ENCODE data around the gene PHF3. TPM values are rescaled to one million over a fixed set of nuclear protein-coding genes. Genes with fewer than 3 reads are reported as not detected.

The PHF3 gene
- total and polyA plus RNA-seq, 4 donors: 27.1 to 90.7 (median 63.4) TPM

GRCh38 chr6:63610944-63611343 is 24.7 kb upstream of the PHF3 start:
- no peak overlapping the region for H3K27ac ChIP-seq (ENCODE audit: low read depth, low read length)
- H3K9me3 ChIP-seq (ENCODE audit: control insufficient read depth, insufficient read depth, low read length): no peaks in the 10 kb centered on the region
- no CpG with 5 or more reads among the region's 1 CpG for WGBS (ENCODE audit: insufficient coverage)
- H3K4me3 ChIP-seq (ENCODE audit: low read depth, low read length): no peak overlapping the region
- no peaks in the 10 kb centered on the region for H3K4me1 ChIP-seq (ENCODE audit: control insufficient read depth, insufficient read depth, low read length)
- DNase-seq (ENCODE audit: low read depth in 4 of 6, low spot score in 6 of 6): peak in 1 of 6 donors; percentile 7
- H3K27me3 ChIP-seq (ENCODE audit: control insufficient read depth, insufficient read depth, low read length): no peaks in the 10 kb centered on the region
- no peaks in the 10 kb centered on the region for H3K36me3 ChIP-seq (ENCODE audit: control insufficient read depth, insufficient read depth, low read length)

DNA sequence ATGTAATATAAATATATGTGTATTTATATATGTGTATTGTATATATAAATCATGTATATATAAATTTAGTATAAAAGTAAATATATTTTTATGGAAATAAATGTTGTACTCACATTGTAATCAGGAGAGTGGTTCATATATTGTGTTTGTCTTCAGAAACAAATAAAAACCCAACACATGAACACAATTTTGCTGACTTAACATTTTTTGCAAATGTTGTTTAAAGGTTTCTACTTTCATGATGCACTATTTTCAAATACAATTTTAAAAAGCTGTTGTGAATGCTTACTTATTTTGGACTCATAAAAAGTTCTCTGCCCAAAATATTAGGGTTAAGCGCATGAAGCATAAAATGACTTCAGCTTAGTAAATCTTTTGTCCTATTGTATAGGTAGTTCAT is 24.0 kb upstream of the PHF3 start:
- Histone ChIP-seq H3K9me3 (ENCODE audit: control insufficient read depth, insufficient read depth, low read length) (no peaks in the 10 kb centered on the region), H3K36me3 (ENCODE audit: control insufficient read depth, insufficient read depth, low read length) (no peaks in the 10 kb centered on the region), H3K27ac (ENCODE audit: low read depth, low read length) (no peak overlapping the region), H3K4me3 (ENCODE audit: low read depth, low read length) (no peak overlapping the region), H3K27me3 (ENCODE audit: control insufficient read depth, insufficient read depth, low read length) (no peaks in the 10 kb centered on the region), H3K4me1 (ENCODE audit: control insufficient read depth, insufficient read depth, low read length) (no peaks in the 10 kb centered on the region)
- DNase-seq (ENCODE audit: low read depth in 4 of 6, low spot score in 6 of 6): no peak
- WGBS (ENCODE audit: insufficient coverage): no CpG with 5 or more reads among the region's 1 CpG

GRCh38 chr6:63615590-63615989 is 20.0 kb upstream of the PHF3 start:
- 90% methylated on average over 1 of the region's 1 CpG for WGBS (ENCODE audit: insufficient coverage)
- no peak overlapping the region for H3K4me3 ChIP-seq (ENCODE audit: low read depth, low read length)
- H3K9me3 ChIP-seq (ENCODE audit: control insufficient read depth, insufficient read depth, low read length): no peaks in the 10 kb centered on the region

DNA sequence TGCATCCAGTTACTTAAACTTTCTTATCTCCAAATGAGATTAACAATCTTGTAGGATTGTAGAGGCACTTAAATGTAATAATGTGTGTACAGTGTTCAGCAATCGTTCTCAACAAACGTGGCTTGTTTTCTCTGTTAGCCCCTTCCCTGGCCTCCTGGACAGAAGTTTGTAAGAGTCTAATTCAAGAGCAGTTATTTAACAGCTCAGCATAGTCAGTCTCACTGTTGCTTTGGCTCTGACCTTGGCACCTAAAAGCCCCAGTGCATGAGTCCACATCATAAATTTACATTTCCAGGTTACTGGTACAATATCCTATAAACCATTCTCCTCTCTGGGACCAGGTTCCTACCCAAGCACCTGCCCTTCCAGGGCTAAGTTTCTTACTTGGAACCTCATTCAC is 11.5 kb upstream of the PHF3 start:
- Histone ChIP-seq H3K9me3 (ENCODE audit: control insufficient read depth, insufficient read depth, low read length) (no peaks in the 10 kb centered on the region), H3K4me1 (ENCODE audit: control insufficient read depth, insufficient read depth, low read length) (no peaks in the 10 kb centered on the region), H3K27ac (ENCODE audit: low read depth, low read length) (no peak overlapping the region), H3K27me3 (ENCODE audit: control insufficient read depth, insufficient read depth, low read length) (no peaks in the 10 kb centered on the region), H3K36me3 (ENCODE audit: control insufficient read depth, insufficient read depth, low read length) (no peaks in the 10 kb centered on the region), H3K4me3 (ENCODE audit: low read depth, low read length) (no peak overlapping the region)
- no peak for DNase-seq (ENCODE audit: low read depth in 4 of 6, low spot score in 6 of 6)
- 60% methylated on average over 2 of the region's 2 CpGs for WGBS (ENCODE audit: insufficient coverage)

More at GRCh38 chr6:63615590-63615989, 20.0 kb upstream of the PHF3 start:
- no peaks in the 10 kb centered on the region for H3K27me3 ChIP-seq (ENCODE audit: control insufficient read depth, insufficient read depth, low read length)
- no peak overlapping the region for H3K27ac ChIP-seq (ENCODE audit: low read depth, low read length)
- H3K36me3 ChIP-seq (ENCODE audit: control insufficient read depth, insufficient read depth, low read length): no peaks in the 10 kb centered on the region
- DNase-seq (ENCODE audit: low read depth in 4 of 6, low spot score in 6 of 6): no peak
- H3K4me1 ChIP-seq (ENCODE audit: control insufficient read depth, insufficient read depth, low read length): no peaks in the 10 kb centered on the region

DNA sequence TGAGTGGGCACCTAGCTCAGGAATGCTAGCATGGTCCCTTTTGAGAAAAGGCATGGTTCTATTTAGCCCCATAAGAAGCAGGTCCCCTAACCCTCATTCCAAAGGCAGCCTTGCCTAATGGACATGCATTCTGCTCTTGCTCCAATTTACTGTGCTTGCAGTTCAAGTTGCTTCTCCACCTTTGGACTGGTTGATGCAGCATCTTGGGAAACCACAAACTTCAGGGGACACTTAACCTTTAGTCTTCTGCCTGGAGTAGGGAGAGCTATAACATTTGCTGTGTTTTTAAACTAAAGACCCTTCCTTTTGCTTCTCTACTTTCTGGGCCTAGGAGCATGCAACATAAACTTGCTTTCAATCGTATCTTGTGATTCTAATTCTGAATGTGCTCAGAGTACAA is 5.1 kb upstream of the PHF3 start:
- no peak for DNase-seq (ENCODE audit: low read depth in 4 of 6, low spot score in 6 of 6)
- H3K27me3 ChIP-seq (ENCODE audit: control insufficient read depth, insufficient read depth, low read length): no peaks in the 10 kb centered on the region
- no CpG with 5 or more reads among the region's 1 CpG for WGBS (ENCODE audit: insufficient coverage)
- no peaks in the 10 kb centered on the region for H3K4me1 ChIP-seq (ENCODE audit: control insufficient read depth, insufficient read depth, low read length)
- H3K27ac ChIP-seq (ENCODE audit: low read depth, low read length): no peak overlapping the region
- H3K36me3 ChIP-seq (ENCODE audit: control insufficient read depth, insufficient read depth, low read length): no peaks in the 10 kb centered on the region
- H3K4me3 ChIP-seq (ENCODE audit: low read depth, low read length): no peak overlapping the region
- no peaks in the 10 kb centered on the region for H3K9me3 ChIP-seq (ENCODE audit: control insufficient read depth, insufficient read depth, low read length)

GRCh38 chr6:63634630-63635029 is 972 bp upstream of the PHF3 start:
- no peaks in the 10 kb centered on the region for H3K9me3 ChIP-seq (ENCODE audit: control insufficient read depth, insufficient read depth, low read length)
- no CpG with 5 or more reads among the region's 2 CpGs for WGBS (ENCODE audit: insufficient coverage)
- peak overlapping the region; percentile 85 for H3K4me3 ChIP-seq (ENCODE audit: low read depth, low read length)
- H3K27ac ChIP-seq (ENCODE audit: low read depth, low read length): peak overlapping the region; percentile 86
- no peaks in the 10 kb centered on the region for H3K36me3 ChIP-seq (ENCODE audit: control insufficient read depth, insufficient read depth, low read length)
- H3K27me3 ChIP-seq (ENCODE audit: control insufficient read depth, insufficient read depth, low read length): no peaks in the 10 kb centered on the region
- DNase-seq (ENCODE audit: low read depth in 4 of 6, low spot score in 6 of 6): peak in 2 of 6 donors; percentile 6 to 12
- no peaks in the 10 kb centered on the region for H3K4me1 ChIP-seq (ENCODE audit: control insufficient read depth, insufficient read depth, low read length)

DNA sequence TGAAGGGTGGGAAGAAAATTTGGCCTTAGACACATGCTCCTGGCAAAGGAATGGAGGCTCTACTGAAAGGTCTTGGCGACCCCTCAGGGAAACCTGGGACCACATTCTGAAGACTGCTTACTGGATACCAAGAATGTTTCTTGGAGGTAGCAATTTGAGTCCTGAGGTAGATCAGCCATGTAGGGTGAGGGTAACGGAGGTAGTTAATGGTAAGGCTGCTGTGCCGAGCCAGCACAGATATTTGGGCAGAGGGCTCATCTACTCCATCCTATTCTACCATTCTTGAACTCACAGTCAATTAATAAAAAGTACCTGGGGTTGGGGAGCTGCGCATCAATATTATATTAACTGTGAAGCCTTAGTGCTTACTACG is 401 bp upstream of the PHF3 start:
- no peaks in the 10 kb centered on the region for H3K4me1 ChIP-seq (ENCODE audit: control insufficient read depth, insufficient read depth, low read length)
- peak overlapping the region; percentile 85 for H3K4me3 ChIP-seq (ENCODE audit: low read depth, low read length)
- no peaks in the 10 kb centered on the region for H3K27me3 ChIP-seq (ENCODE audit: control insufficient read depth, insufficient read depth, low read length)
- H3K27ac ChIP-seq (ENCODE audit: low read depth, low read length): peak overlapping the region; percentile 86
- H3K9me3 ChIP-seq (ENCODE audit: control insufficient read depth, insufficient read depth, low read length): no peaks in the 10 kb centered on the region
- DNase-seq (ENCODE audit: low read depth in 4 of 6, low spot score in 6 of 6): no peak
- no peaks in the 10 kb centered on the region for H3K36me3 ChIP-seq (ENCODE audit: control insufficient read depth, insufficient read depth, low read length)
- WGBS (ENCODE audit: insufficient coverage): 0% methylated on average over 3 of the region's 5 CpGs

GRCh38 chr6:63636518-63637021 is 968 bp downstream of the PHF3 start:
- 0% methylated on average over 18 of the region's 23 CpGs for WGBS (ENCODE audit: insufficient coverage)
- Histone ChIP-seq H3K27me3 (ENCODE audit: control insufficient read depth, insufficient read depth, low read length) (no peaks in the 10 kb centered on the region), H3K36me3 (ENCODE audit: control insufficient read depth, insufficient read depth, low read length) (peaks cover 3% of the 10 kb centered on the region), H3K4me1 (ENCODE audit: control insufficient read depth, insufficient read depth, low read length) (no peaks in the 10 kb centered on the region), H3K4me3 (ENCODE audit: low read depth, low read length) (peak overlapping the region; percentile 85), H3K9me3 (ENCODE audit: control insufficient read depth, insufficient read depth, low read length) (no peaks in the 10 kb centered on the region), H3K27ac (ENCODE audit: low read depth, low read length) (peak overlapping the region; percentile 98)
- peak; percentile 36 to 84 (median 60) for DNase-seq (ENCODE audit: low read depth in 4 of 6, low spot score in 6 of 6)

- no peaks in the 10 kb centered on the region for H3K27me3 ChIP-seq (ENCODE audit: control insufficient read depth, insufficient read depth, low read length)
- no peak overlapping the region for H3K27ac ChIP-seq (ENCODE audit: low read depth, low read length)
- peaks cover 4% of the 10 kb centered on the region for H3K36me3 ChIP-seq (ENCODE audit: control insufficient read depth, insufficient read depth, low read length)
- DNase-seq (ENCODE audit: low read depth in 4 of 6, low spot score in 6 of 6): no peak
- H3K9me3 ChIP-seq (ENCODE audit: control insufficient read depth, insufficient read depth, low read length): no peaks in the 10 kb centered on the region
- no CpG with 5 or more reads among the region's 2 CpGs for WGBS (ENCODE audit: insufficient coverage)
- H3K4me3 ChIP-seq (ENCODE audit: low read depth, low read length): no peak overlapping the region
- no peaks in the 10 kb centered on the region for H3K4me1 ChIP-seq (ENCODE audit: control insufficient read depth, insufficient read depth, low read length)
These were observed 2.4 kb downstream of the PHF3 start for GRCh38 chr6:63637865-63638445.

GRCh38 chr6:63640062-63640461 is 4.5 kb downstream of the PHF3 start:
- H3K9me3 ChIP-seq (ENCODE audit: control insufficient read depth, insufficient read depth, low read length): no peaks in the 10 kb centered on the region
- H3K27me3 ChIP-seq (ENCODE audit: control insufficient read depth, insufficient read depth, low read length): no peaks in the 10 kb centered on the region
- H3K27ac ChIP-seq (ENCODE audit: low read depth, low read length): no peak overlapping the region
- H3K36me3 ChIP-seq (ENCODE audit: control insufficient read depth, insufficient read depth, low read length): peaks cover 4% of the 10 kb centered on the region
- no peak overlapping the region for H3K4me3 ChIP-seq (ENCODE audit: low read depth, low read length)
- DNase-seq (ENCODE audit: low read depth in 4 of 6, low spot score in 6 of 6): no peak
- WGBS (ENCODE audit: insufficient coverage): no CpG with 5 or more reads among the region's 2 CpGs
- peaks cover 4% of the 10 kb centered on the region for H3K4me1 ChIP-seq (ENCODE audit: control insufficient read depth, insufficient read depth, low read length)
